Osteoblast (primary cell): Measurements from ENCODE around the gene ZNF354C. TPM values are rescaled to one million over a fixed set of nuclear protein-coding genes. Genes with fewer than 3 reads are reported as not detected.
A peak's percentile ranks its signal among the peaks of the same experiment; 100 is the strongest.

Experiments
- DNase-seq: peaks from one replicate; pipeline ENCODE4 v3.0.0; 2011; ENCODE audit warnings: low spot score, mixed read lengths; ENCODE audit not compliant: insufficient read length; ENCODE audit errors: missing footprints
- H2AFZ ChIP-seq: 2 replicates; pipeline ENCODE4 v1.6.0; 2011; ENCODE audit warnings: mild to moderate bottlenecking, low read length
- H3K27ac ChIP-seq: 2 replicates; pipeline ENCODE4 v1.5.1; 2011; ENCODE audit warnings: mild to moderate bottlenecking, low read depth, low read length, moderate library complexity
- H3K27me3 ChIP-seq: 2 replicates; pipeline ENCODE4 v1.6.0; 2012; ENCODE audit warnings: mild to moderate bottlenecking, control low read depth, inconsistent platforms, low read length, moderate library complexity; ENCODE audit not compliant: insufficient read depth
- H3K36me3 ChIP-seq: 2 replicates; pipeline ENCODE4 v1.5.1; 2011; ENCODE audit warnings: mild to moderate bottlenecking, low read length, control low read depth, moderate library complexity; ENCODE audit not compliant: insufficient read depth
- H3K4me1 ChIP-seq: 2 replicates; pipeline ENCODE4 v1.5.1; 2011; ENCODE audit warnings: mild to moderate bottlenecking, low read length, control low read depth, moderate library complexity; ENCODE audit not compliant: insufficient read depth
- H3K4me2 ChIP-seq: 2 replicates; pipeline ENCODE4 v1.6.0; 2011; ENCODE audit warnings: mild to moderate bottlenecking, low read length; ENCODE audit not compliant: insufficient read depth
- H3K4me3 ChIP-seq: fragments of 200-600 bp; sonication (generic); 3 replicates; pipeline ENCODE4 v1.5.1; 2012; ENCODE audit warnings: mild to moderate bottlenecking, low read length, inconsistent platforms; ENCODE audit not compliant: insufficient read depth
- H3K79me2 ChIP-seq: 2 replicates; pipeline ENCODE4 v1.6.0; 2012; ENCODE audit warnings: mild to moderate bottlenecking, low read length, control low read depth, inconsistent platforms; ENCODE audit not compliant: insufficient read depth
- H3K9me3 ChIP-seq: 2 replicates; pipeline ENCODE4 v1.5.1; 2011; ENCODE audit warnings: low read depth, low read length, control low read depth
- H4K20me1 ChIP-seq: 2 replicates; pipeline ENCODE4 v1.6.0; 2012; ENCODE audit warnings: mild to moderate bottlenecking, low read length, control low read depth; ENCODE audit not compliant: insufficient read depth
- CTCF ChIP-seq: IDR thresholded peaks from 2 replicates; pipeline ENCODE4 v1.5.1; 2011; ENCODE audit warnings: mild to moderate bottlenecking, low read depth, low read length, moderate library complexity; ENCODE audit errors: extremely low read depth
- total RNA-seq: library from RNA; depleted of rRNA; stranded (reverse); fragments of >200 nt; gene quantifications from 2 replicates; pipeline ENCODE4 v1.2.3, GENCODE V29; 2012

ZNF354C gene
- total RNA-seq, 1 donor = 7.6 TPM

- Histone ChIP-seq H3K79me2 (peaks cover 3% of the 10 kb centered on the region), H3K4me3 (no peak overlapping the region), H3K27me3 (no peaks in the 10 kb centered on the region), H3K9me3 (no peaks in the 10 kb centered on the region), H3K4me2 (no peak overlapping the region), H3K4me1 (peaks cover 7% of the 10 kb centered on the region), H2AFZ (no peak overlapping the region), H3K36me3 (no peaks in the 10 kb centered on the region), H4K20me1 (no peaks in the 10 kb centered on the region), H3K27ac (no peak overlapping the region)
- TF ChIP-seq CTCF = no peak
- DNase-seq = no peak
These were observed 4.3 kb upstream of the ZNF354C start for GRCh38 chr5:179055841-179056240.

GRCh38 chr5:179061025-179061424 lies 852 bp downstream of the ZNF354C start:
- Histone ChIP-seq H3K27ac (peak overlapping the region; percentile 66), H3K79me2 (peaks cover 30% of the 10 kb centered on the region), H3K27me3 (no peaks in the 10 kb centered on the region), H3K4me3 (peak overlapping the region; percentile 90), H3K4me1 (peaks cover 13% of the 10 kb centered on the region), H3K36me3 (peaks cover 37% of the 10 kb centered on the region), H3K4me2 (peak overlapping the region; percentile 94), H4K20me1 (peaks cover 4% of the 10 kb centered on the region), H3K9me3 (no peaks in the 10 kb centered on the region), H2AFZ (peak overlapping the region; percentile 95)
- DNase-seq = peak; percentile 62
- TF ChIP-seq CTCF = no peak

- H3K79me2 ChIP-seq = peaks cover 42% of the 10 kb centered on the region
- peaks cover 6% of the 10 kb centered on the region for H3K9me3 ChIP-seq
- H3K4me3 ChIP-seq = no peak overlapping the region
- peaks cover 59% of the 10 kb centered on the region for H3K36me3 ChIP-seq
- H2AFZ ChIP-seq = no peak overlapping the region
- no peak overlapping the region for H3K4me2 ChIP-seq
- H4K20me1 ChIP-seq = peaks cover 4% of the 10 kb centered on the region
- H3K27ac ChIP-seq = no peak overlapping the region
- no peak for TF ChIP-seq CTCF
- H3K27me3 ChIP-seq = no peaks in the 10 kb centered on the region
- DNase-seq = no peak
- peaks cover 8% of the 10 kb centered on the region for H3K4me1 ChIP-seq
These were observed 5.5 kb downstream of the ZNF354C start for GRCh38 chr5:179065703-179066102.

- Histone ChIP-seq H3K4me1 (no peaks in the 10 kb centered on the region), H3K27ac (no peak overlapping the region), H2AFZ (no peak overlapping the region), H3K4me3 (no peak overlapping the region), H3K27me3 (no peaks in the 10 kb centered on the region), H3K9me3 (peaks cover 66% of the 10 kb centered on the region), H3K79me2 (no peaks in the 10 kb centered on the region), H3K36me3 (peaks cover 37% of the 10 kb centered on the region), H3K4me2 (no peak overlapping the region), H4K20me1 (no peaks in the 10 kb centered on the region)
- no peak for TF ChIP-seq CTCF
- DNase-seq = no peak
These were observed 19.2 kb downstream of the ZNF354C start for GRCh38 chr5:179079165-179079987.
